HG03520 (cell line): ENCODE results near the gene ZSCAN20.

Source experiments
- ATAC-seq: cut with Tn5 transposase; IDR thresholded peaks from one replicate; pipeline ENCODE4 v1.9.1; 2021; ENCODE audit warnings: mild to moderate bottlenecking, moderate library complexity; ENCODE audit not compliant: unreplicated experiment

ZSCAN20 gene

GRCh38 chr1:33472269-33472980 is at the start of gene ZSCAN20:
TSS of gene ZSCAN20 (plus strand) at chr1:33472645. CDS start at chr1:33479289, 6,644 bp downstream.
- peak; percentile 87 for ATAC-seq

DNA sequence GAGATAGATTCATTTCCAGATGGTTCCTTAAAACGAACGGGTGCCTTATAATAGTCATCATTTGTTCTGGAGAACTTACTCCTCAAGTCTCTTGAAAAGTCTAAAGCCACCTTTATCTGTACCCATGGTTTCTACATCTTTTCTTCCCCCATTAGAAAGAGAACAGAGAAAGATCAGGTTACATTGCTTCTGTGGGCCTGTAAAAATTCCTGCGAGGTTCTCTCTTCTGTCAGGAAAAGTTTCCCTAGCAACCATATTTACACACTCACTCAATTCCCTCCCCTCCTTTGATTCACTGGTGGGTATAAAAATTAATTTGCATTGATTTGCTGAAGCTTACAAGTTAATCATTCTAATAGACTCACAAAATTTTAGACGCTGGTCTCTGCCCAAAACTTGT is 48.2 kb upstream of the ZSCAN20 start:
- ATAC-seq = no peak

- no peak for ATAC-seq
These were observed 47.8 kb upstream of the ZSCAN20 start for GRCh38 chr1:33424610-33425009.

GRCh38 chr1:33425900-33426299 is 46.5 kb upstream of the ZSCAN20 start:
- no peak for ATAC-seq

DNA sequence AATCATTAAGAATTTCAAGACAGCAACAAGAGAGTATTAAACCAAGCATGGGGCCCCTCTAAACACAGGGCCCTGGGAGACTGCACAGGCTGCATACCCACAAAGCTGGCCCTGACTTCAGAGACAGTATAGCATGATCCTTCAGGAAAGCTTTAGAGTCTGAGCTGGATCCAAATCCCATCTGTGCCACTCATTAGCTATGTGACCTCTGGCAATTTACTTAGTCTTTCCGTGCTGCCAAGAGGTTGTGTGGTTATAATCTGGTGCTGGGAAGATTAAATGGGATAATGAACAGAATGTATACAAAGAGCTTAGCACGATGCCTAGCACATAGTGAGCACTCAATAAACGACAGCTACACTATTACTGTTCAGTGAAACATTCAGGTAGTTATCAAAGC is 45.5 kb upstream of the ZSCAN20 start:
- no peak for ATAC-seq

DNA sequence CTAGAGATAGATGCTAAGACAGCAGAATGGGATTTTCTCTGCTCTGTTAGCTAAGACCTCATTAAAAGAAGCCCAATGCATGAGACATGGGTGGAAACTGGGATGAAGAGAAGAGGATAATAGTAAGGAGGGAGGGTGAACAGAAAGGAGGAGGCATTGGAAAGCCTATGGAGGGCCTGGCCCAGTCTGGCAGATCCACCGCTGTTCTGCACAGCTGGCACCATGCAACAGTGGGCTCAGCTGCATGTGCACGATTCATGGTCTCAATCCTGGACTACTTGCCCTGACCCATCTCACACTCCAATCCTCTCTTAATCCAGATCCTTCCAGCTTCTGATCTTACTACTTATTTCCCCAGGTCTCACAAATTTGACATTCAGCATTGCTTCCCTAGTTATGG is 43.8 kb upstream of the ZSCAN20 start:
- ATAC-seq = no peak

- ATAC-seq = no peak
These were observed 43.1 kb upstream of the ZSCAN20 start for GRCh38 chr1:33429332-33429731.

DNA sequence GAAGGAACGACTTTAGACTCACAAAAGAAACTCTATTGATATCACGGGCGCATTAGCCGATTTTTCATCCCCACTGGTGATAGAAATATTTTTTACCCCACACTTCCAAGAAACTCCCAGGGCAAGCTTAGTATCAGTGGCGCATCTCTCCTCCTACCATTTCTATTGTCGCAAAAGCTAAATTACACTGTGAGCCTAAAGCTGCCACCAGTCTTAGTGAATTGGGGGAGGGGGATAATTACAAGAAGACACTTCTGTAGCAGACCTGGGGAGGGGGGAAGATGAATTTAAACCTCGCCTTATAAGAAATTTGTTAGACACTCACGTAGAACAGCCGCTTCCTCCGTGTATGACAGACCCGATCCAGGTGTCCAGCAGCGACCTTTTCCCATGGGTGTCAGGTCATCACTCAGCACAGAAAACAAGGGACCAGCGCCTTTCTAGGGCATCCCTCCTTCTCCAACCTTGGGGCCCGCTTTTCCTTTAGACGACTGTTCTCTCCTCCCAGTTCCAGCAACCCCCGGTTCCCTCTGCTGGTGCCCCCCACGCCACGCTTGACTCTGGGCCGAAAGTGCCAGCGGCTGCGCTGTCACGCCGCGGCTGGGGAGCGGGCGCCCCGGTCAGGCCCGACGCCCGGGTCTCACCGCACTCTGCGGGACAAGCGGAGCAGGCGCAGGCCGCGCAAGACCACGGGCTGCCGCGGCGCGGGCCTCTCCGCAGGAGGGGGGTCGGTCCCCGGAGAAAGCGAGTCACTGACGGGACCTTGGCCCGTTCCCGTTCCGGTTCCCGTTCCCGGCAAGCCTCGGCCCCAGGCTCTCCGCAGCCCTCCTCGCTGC is 42.4 kb upstream of the ZSCAN20 start:
- no peak for ATAC-seq

GRCh38 chr1:33430692-33431593 is 41.5 kb upstream of the ZSCAN20 start, which contains the start of gene PHC2:
TSS of gene PHC2 (minus strand) at chr1:33431095. CDS start at chr1:33375539, 55,556 bp downstream.
- ATAC-seq = peak; percentile 92

DNA sequence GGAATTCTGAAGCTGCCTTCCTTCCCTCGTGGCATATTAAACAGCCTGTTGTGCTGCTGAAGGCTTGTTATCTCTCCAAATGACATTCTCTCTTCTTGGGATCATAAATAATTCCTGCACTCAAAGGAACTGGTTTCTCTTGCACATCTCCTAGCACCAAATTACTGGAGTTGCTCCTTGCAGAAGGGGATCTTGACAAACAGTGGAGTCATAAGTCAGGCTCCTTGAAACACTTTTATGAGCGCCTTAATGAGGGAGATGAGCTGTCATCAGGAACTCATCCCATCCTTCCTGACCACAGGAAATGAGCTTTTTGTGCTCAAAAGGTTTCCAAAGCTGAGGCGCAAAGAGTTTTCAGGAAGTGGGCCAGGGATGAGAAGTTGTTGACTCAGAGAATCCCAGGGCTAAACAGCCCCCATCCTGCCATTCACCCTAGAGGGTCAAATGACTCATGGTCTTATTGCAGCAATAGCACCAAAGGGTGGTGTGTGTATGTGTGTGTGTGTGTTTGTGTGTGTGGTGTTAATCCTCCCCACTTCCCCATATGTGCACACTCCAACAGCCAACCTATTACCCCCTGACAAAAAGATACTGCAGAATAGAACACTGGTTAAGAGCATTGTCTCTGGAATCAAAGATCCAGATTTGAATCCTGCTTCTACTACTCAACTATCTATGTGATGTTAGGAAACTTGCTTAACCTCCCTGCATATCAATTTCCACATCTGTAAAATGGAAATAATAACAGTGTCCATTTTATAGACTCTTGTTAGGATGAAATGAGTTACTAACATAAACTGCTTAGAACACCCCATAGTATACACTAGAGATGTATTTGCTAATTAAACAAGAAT is 38.7 kb upstream of the ZSCAN20 start:
- no peak for ATAC-seq

DNA sequence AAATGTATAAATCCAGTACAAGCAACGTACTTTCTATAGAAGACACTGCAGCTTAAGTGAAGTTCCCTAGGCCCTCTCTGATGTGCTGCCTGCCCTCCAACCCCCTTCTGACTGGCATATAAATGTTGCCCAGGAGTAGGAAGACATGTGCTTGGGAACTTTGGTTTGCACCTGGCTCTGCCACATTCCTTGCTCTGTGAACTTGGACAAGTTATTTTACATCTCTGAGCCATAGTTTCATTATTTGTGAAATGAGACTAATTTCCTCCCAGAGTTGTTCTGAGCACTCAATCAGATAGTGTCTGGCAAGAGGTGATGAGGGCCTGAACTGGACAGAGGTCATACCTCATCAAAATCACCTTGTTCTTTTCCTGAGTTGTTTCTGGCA is 38.1 kb upstream of the ZSCAN20 start:
- no peak for ATAC-seq

GRCh38 chr1:33435096-33435820 is 37.2 kb upstream of the ZSCAN20 start:
- ATAC-seq = no peak

GRCh38 chr1:33436557-33437285 is 35.7 kb upstream of the ZSCAN20 start:
- ATAC-seq = no peak

GRCh38 chr1:33438364-33439160 is 33.9 kb upstream of the ZSCAN20 start:
- no peak for ATAC-seq

- no peak for ATAC-seq
These were observed 32.8 kb upstream of the ZSCAN20 start for GRCh38 chr1:33439662-33440061.

DNA sequence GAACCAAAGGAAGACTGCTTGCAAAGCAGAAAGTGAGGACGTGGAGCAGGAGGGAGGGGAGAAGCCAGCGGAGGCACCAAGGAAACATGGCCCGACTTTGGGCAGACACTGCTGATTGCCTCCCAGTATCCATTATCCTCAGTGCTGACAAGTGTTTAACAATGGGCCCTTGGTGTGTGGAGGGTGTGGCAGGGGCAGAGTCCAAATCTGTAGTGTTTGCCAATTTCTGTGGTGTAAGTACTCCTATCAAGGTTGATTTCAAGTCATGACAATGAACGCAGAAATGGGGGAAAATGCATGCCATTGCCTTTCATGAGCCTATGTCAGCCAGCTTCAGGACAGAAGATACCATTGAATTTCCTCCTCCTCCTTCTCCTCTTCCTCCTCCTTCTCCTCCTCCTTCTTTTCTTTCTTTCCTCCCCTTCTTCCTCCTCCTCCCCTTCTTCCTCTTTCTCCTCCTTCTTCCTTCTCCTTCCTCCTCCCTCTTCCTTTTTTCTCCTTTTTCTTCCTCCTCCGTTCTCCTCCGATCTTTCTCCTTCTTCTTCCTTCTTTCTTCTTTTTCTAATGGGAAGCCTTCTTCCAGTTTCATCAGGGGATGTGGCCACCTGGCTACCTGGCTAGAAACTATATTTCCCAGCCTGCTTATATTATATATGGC is 31.2 kb upstream of the ZSCAN20 start:
- no peak for ATAC-seq

DNA sequence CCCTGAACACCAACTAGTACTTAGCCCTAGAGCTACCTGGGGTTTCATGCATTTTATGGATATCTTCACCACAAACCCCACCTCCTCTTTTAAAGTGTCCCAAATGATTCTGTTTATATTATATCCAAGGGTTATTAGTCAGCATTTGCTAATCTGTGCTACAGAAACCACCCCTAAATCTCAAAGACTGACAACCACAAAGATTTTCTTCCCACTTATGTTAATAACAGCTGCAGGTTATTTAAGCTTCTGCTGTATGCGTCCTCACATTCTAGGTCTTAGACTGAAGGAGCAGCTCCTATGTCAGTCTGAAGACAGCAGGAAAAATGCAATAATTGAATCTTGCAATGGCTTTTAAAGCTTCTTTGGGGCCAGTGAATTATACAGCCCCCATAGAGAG is 30.3 kb upstream of the ZSCAN20 start:
- ATAC-seq = no peak
